H1 (cell line): Measurements from ENCODE around the gene LRP8.

Source experiments
- CBX5 ChIP-seq: fragments of 300-800, 300-1000 bp; sonication (generic); IDR thresholded peaks from 2 replicates; pipeline ENCODE4 v1.7.1; 2016; ENCODE audit warnings: antibody characterized with exemption, low read length, low read depth
- CHD1 ChIP-seq: IDR thresholded peaks from 2 replicates; pipeline ENCODE4 v1.6.1; 2012; ENCODE audit warnings: low read depth, low read length, improper control_type of control experiment
- CHD2 ChIP-seq: IDR thresholded peaks from 2 replicates; pipeline ENCODE4 v1.6.1; 2012; ENCODE audit warnings: low read length, improper control_type of control experiment
- CTCF ChIP-seq, 3 experiments: IDR thresholded peaks; 1 replicate in 2 of 3; 2 replicates in 1 of 3; pipeline versions ENCODE4 v1.5.1 to v1.6.1; 2011; ENCODE audit warnings: low read length in 3 of 3, mild to moderate bottlenecking in 3 of 3, inconsistent platforms in 2 of 3, low read depth in 1 of 3, moderate library complexity in 1 of 3; ENCODE audit not compliant: insufficient read depth in 1 of 3; ENCODE audit errors: control extremely low read depth in 1 of 3
- RFX5 ChIP-seq: IDR thresholded peaks from 2 replicates; pipeline ENCODE4 v1.6.1; 2011; ENCODE audit warnings: low read depth, low read length, improper control_type of control experiment, borderline replicate concordance
- SIRT6 ChIP-seq: IDR thresholded peaks from one replicate; pipeline ENCODE4 v1.7.1; 2012; ENCODE audit warnings: low read length, inconsistent platforms
- TAF1 ChIP-seq: IDR thresholded peaks from 2 replicates; pipeline ENCODE4 v1.6.1; 2011; ENCODE audit warnings: mild to moderate bottlenecking, low read depth, low read length
- TEAD4 ChIP-seq: IDR thresholded peaks from 2 replicates; pipeline ENCODE4 v1.6.1; 2012; ENCODE audit warnings: low read depth, low read length, inconsistent platforms, mixed read lengths

GRCh38 chr1:53354119-53354518 lies 26.2 kb upstream of the LRP8 start:
- TF ChIP-seq TAF1 (no peak), CBX5 (no peak), CHD1 (no peak), CHD2 (no peak), CTCF (IDR thresholded peaks at IDR 0.05; ENCODE audit: control extremely low read depth in 1 of 3, insufficient read depth in 1 of 3, low read depth in 1 of 3, low read length in 3 of 3) (no peak), SIRT6 (no peak), RFX5 (no peak), TEAD4 (no peak)
